Trophoblast cell (in vitro differentiated cells and primary cell): ENCODE measurements around the gene EXPH5.

Source experiments
- DNase-seq, 2 donors: peaks; one replicate each; pipeline ENCODE4 v3.0.0-alpha.2; 2016
- H2AFZ ChIP-seq: 2 replicates; pipeline ENCODE4 v1.6.1; 2013; ENCODE audit warnings: low read length, moderate library complexity, mild to moderate bottlenecking; ENCODE audit not compliant: insufficient read depth, poor library complexity
- H2AK5ac ChIP-seq: 2 replicates; pipeline ENCODE4 v1.6.1; 2013; ENCODE audit warnings: mild to moderate bottlenecking, low read length
- H2BK120ac ChIP-seq: 2 replicates; pipeline ENCODE4 v1.6.1; 2013; ENCODE audit warnings: low read length, mild to moderate bottlenecking, moderate library complexity; ENCODE audit not compliant: insufficient read depth, poor library complexity
- H2BK12ac ChIP-seq: 2 replicates; pipeline ENCODE4 v1.6.1; 2013; ENCODE audit warnings: mild to moderate bottlenecking, low read length, moderate library complexity
- H2BK5ac ChIP-seq: 2 replicates; pipeline ENCODE4 v1.6.1; 2013; ENCODE audit warnings: low read length, low read depth, moderate library complexity, mild to moderate bottlenecking; ENCODE audit not compliant: poor library complexity
- H3K14ac ChIP-seq: 2 replicates; pipeline ENCODE4 v1.6.1; 2013; ENCODE audit warnings: mild to moderate bottlenecking, low read length
- H3K18ac ChIP-seq: 2 replicates; pipeline ENCODE4 v1.6.1; 2013; ENCODE audit warnings: mild to moderate bottlenecking, low read length
- H3K23ac ChIP-seq: 2 replicates; pipeline ENCODE4 v1.6.1; 2013; ENCODE audit warnings: low read length
- H3K27ac ChIP-seq: 2 replicates; pipeline ENCODE4 v1.5.1; 2013; ENCODE audit warnings: low read depth, mild to moderate bottlenecking, inconsistent platforms, low read length, moderate library complexity
- H3K27me3 ChIP-seq: 2 replicates; pipeline ENCODE4 v1.6.1; 2013; ENCODE audit warnings: inconsistent platforms, mild to moderate bottlenecking, low read length, moderate library complexity; ENCODE audit not compliant: insufficient read depth
- H3K36me3 ChIP-seq, 2 experiments: 1 replicate in 1 of 2; 2 replicates in 1 of 2; pipeline ENCODE4 v1.6.1; 2013; ENCODE audit warnings: low read length in 2 of 2, mild to moderate bottlenecking in 2 of 2, moderate library complexity in 1 of 2; ENCODE audit not compliant: insufficient read depth in 2 of 2, control insufficient read depth in 1 of 2
- H3K4ac ChIP-seq: 2 replicates; pipeline ENCODE4 v1.6.1; 2013; ENCODE audit warnings: low read depth, mild to moderate bottlenecking, low read length, moderate library complexity
- H3K4me1 ChIP-seq, 2 experiments: 1 replicate in 1 of 2; 2 replicates in 1 of 2; pipeline ENCODE4 v1.6.1; 2013; ENCODE audit warnings: low read length in 2 of 2, mild to moderate bottlenecking in 2 of 2, moderate library complexity in 1 of 2; ENCODE audit not compliant: insufficient read depth in 2 of 2, control insufficient read depth in 1 of 2
- H3K4me2 ChIP-seq: 2 replicates; pipeline ENCODE4 v1.6.1; 2013; ENCODE audit warnings: inconsistent platforms, mild to moderate bottlenecking, low read length, moderate library complexity
- H3K4me3 ChIP-seq: 2 replicates; pipeline ENCODE4 v1.5.1; 2013; ENCODE audit warnings: mild to moderate bottlenecking, low read depth, low read length, inconsistent platforms
- H3K79me1 ChIP-seq: one replicate; pipeline ENCODE4 v1.6.1; 2013; ENCODE audit warnings: low read length
- H3K79me2 ChIP-seq: 2 replicates; pipeline ENCODE4 v1.6.1; 2013; ENCODE audit warnings: low read length, mild to moderate bottlenecking; ENCODE audit not compliant: control insufficient read depth, insufficient read depth, poor library complexity
- H3K9ac ChIP-seq: 2 replicates; pipeline ENCODE4 v1.6.1; 2013; ENCODE audit warnings: mild to moderate bottlenecking, low read length
- H3K9me3 ChIP-seq: 2 replicates; pipeline ENCODE4 v1.6.1; 2013; ENCODE audit warnings: low read depth, mild to moderate bottlenecking, control low read depth, inconsistent platforms, low read length; ENCODE audit not compliant: insufficient read depth
- H4K12ac ChIP-seq: 2 replicates; pipeline ENCODE4 v1.6.1; 2013; ENCODE audit warnings: low read depth, mild to moderate bottlenecking, low read length, moderate library complexity
- H4K8ac ChIP-seq: 2 replicates; pipeline ENCODE4 v1.6.1; 2013; ENCODE audit warnings: low read depth, mild to moderate bottlenecking, low read length, moderate library complexity
- H4K91ac ChIP-seq: one replicate; pipeline ENCODE4 v1.6.1; 2013; ENCODE audit warnings: low read depth, mild to moderate bottlenecking, low read length, moderate library complexity
- WGBS: extraction: QIAGEN DNeasy Blood & Tissue Kit; methylation state at CpG from one replicate; pipeline ENCODE4 v1.1.7; 2013; ENCODE audit warnings: missing lambda C conversion rate; ENCODE audit not compliant: insufficient read length, insufficient coverage; ENCODE audit errors: extremely low coverage; 5-methylcytosine and 5-hydroxymethylcytosine counted together

The EXPH5 gene

DNA sequence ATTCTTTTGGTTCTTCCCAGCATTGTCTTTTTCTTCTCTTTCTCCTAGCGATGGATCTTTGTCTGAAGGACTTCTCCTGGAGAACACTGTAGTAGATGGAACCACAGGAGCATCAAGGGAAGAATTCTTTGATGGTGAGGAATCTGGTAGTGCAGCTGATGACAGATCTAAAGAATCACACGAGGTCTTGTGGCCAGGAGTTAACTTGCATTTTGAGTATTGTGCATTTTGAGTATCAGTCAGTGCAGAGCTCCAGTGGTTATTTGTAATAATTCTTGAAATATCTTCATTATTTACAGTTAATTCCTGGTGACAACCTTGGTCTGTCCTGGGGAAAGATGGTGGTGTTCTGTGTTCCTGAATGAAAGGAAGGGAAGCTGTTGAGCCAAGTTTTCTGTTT is 80.9 kb downstream of the EXPH5 start:
- no peak overlapping the region for H2BK120ac ChIP-seq
- no peak overlapping the region for H3K14ac ChIP-seq
- H3K36me3 ChIP-seq: peaks cover 5 to 19% of the 10 kb centered on the region in 2 experiments
- no peak overlapping the region for H2AFZ ChIP-seq
- no peak overlapping the region for H2BK12ac ChIP-seq
- H3K4me1 ChIP-seq: no peaks in the 10 kb centered on the region
- no peak overlapping the region for H2AK5ac ChIP-seq
- no peak overlapping the region for H3K9ac ChIP-seq
- H3K79me2 ChIP-seq: no peaks in the 10 kb centered on the region
- WGBS: no CpG with 5 or more reads among the region's 2 CpGs
- H3K4ac ChIP-seq: no peak overlapping the region
- H4K8ac ChIP-seq: no peak overlapping the region
- H4K12ac ChIP-seq: no peak overlapping the region
- H3K18ac ChIP-seq: no peak overlapping the region
- H3K27ac ChIP-seq: no peak overlapping the region
- H3K4me3 ChIP-seq: no peak overlapping the region
- peak in 1 of 2 donors; percentile 20 for DNase-seq
- no peaks in the 10 kb centered on the region for H3K27me3 ChIP-seq
- peaks cover 2% of the 10 kb centered on the region for H3K9me3 ChIP-seq
- H3K79me1 ChIP-seq: peaks cover 2% of the 10 kb centered on the region
- H3K23ac ChIP-seq: no peak overlapping the region
- H2BK5ac ChIP-seq: no peak overlapping the region
- H4K91ac ChIP-seq: no peak overlapping the region
- no peak overlapping the region for H3K4me2 ChIP-seq

- peaks cover 5 to 19% of the 10 kb centered on the region in 2 experiments for H3K36me3 ChIP-seq
- no peak overlapping the region for H4K12ac ChIP-seq
- peak; percentile 81 to 90 for DNase-seq
- no peak overlapping the region for H3K4me2 ChIP-seq
- H2BK12ac ChIP-seq: no peak overlapping the region
- H3K79me2 ChIP-seq: no peaks in the 10 kb centered on the region
- H2BK120ac ChIP-seq: no peak overlapping the region
- H3K23ac ChIP-seq: no peak overlapping the region
- WGBS: no CpG with 5 or more reads among the region's 2 CpGs
- no peaks in the 10 kb centered on the region for H3K27me3 ChIP-seq
- H3K18ac ChIP-seq: no peak overlapping the region
- no peak overlapping the region for H3K14ac ChIP-seq
- no peaks in the 10 kb centered on the region for H3K4me1 ChIP-seq
- H3K79me1 ChIP-seq: no peaks in the 10 kb centered on the region
- no peak overlapping the region for H3K4me3 ChIP-seq
- peaks cover 2% of the 10 kb centered on the region for H3K9me3 ChIP-seq
- no peak overlapping the region for H3K4ac ChIP-seq
- H4K8ac ChIP-seq: no peak overlapping the region
- H2AFZ ChIP-seq: no peak overlapping the region
- H4K91ac ChIP-seq: no peak overlapping the region
- no peak overlapping the region for H2BK5ac ChIP-seq
- H3K9ac ChIP-seq: no peak overlapping the region
- no peak overlapping the region for H2AK5ac ChIP-seq
- no peak overlapping the region for H3K27ac ChIP-seq
These were observed 81.6 kb downstream of the EXPH5 start for GRCh38 chr11:108511851-108512474.

- Histone ChIP-seq H2BK12ac (no peak overlapping the region), H3K14ac (no peak overlapping the region), H4K12ac (no peak overlapping the region), H2AFZ (no peak overlapping the region), H3K18ac (no peak overlapping the region), H3K4me1 (no peaks in the 10 kb centered on the region), H3K36me3 (peaks cover 0 to 14% of the 10 kb centered on the region in 2 experiments), H3K9me3 (peaks cover 2% of the 10 kb centered on the region), H3K9ac (no peak overlapping the region), H3K4me3 (no peak overlapping the region), H3K27ac (no peak overlapping the region), H4K8ac (no peak overlapping the region), H3K27me3 (no peaks in the 10 kb centered on the region), H2AK5ac (no peak overlapping the region), H2BK5ac (no peak overlapping the region), H3K79me2 (no peaks in the 10 kb centered on the region), H3K4ac (no peak overlapping the region), H4K91ac (no peak overlapping the region), H2BK120ac (no peak overlapping the region), H3K4me2 (no peak overlapping the region), H3K79me1 (no peaks in the 10 kb centered on the region), H3K23ac (no peak overlapping the region)
- DNase-seq: no peak
- no CpG with 5 or more reads among the region's 3 CpGs for WGBS
These were observed 84.6 kb downstream of the EXPH5 start for GRCh38 chr11:108508653-108509593.

DNA sequence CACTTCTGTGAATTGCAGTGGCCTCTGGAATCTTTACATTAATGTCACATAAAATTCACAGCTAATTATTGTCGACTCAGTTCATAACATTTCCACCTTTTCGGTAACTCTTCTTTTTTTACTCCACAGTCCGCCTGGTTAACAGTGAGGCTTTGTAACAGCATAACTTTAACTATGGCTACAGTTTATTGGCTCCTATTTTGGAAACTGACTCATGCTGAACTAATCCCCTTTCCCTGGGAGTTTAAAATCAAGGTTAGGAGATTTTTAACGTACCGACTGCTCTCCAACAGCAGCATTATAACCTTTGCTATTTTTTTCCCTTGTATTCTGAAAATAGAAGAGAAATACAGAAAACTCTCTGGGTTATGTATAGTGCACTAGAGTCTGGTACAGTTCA is 92.2 kb downstream of the EXPH5 start:
- H3K79me1 ChIP-seq: peaks cover 21% of the 10 kb centered on the region
- H3K14ac ChIP-seq: no peak overlapping the region
- H3K18ac ChIP-seq: no peak overlapping the region
- H3K9ac ChIP-seq: no peak overlapping the region
- no peak overlapping the region for H2AK5ac ChIP-seq
- H4K91ac ChIP-seq: no peak overlapping the region
- no peak overlapping the region for H2BK120ac ChIP-seq
- no peak overlapping the region for H2AFZ ChIP-seq
- H2BK12ac ChIP-seq: no peak overlapping the region
- H4K12ac ChIP-seq: no peak overlapping the region
- H3K9me3 ChIP-seq: no peaks in the 10 kb centered on the region
- H3K27me3 ChIP-seq: no peaks in the 10 kb centered on the region
- no peak overlapping the region for H3K23ac ChIP-seq
- H4K8ac ChIP-seq: no peak overlapping the region
- WGBS: no CpG with 5 or more reads among the region's 5 CpGs
- no peak for DNase-seq
- H3K27ac ChIP-seq: no peak overlapping the region
- no peak overlapping the region for H3K4me2 ChIP-seq
- H3K79me2 ChIP-seq: peaks cover 7% of the 10 kb centered on the region
- H3K4me1 ChIP-seq: peaks cover 3 to 19% of the 10 kb centered on the region in 2 experiments
- H2BK5ac ChIP-seq: no peak overlapping the region
- no peak overlapping the region for H3K4ac ChIP-seq
- H3K4me3 ChIP-seq: no peak overlapping the region
- H3K36me3 ChIP-seq: no peaks in the 10 kb centered on the region
